ENCODE results near the gene KDM2A.
"Not testable (repeated sequence)": the region's sequence is repeated elsewhere in the genome, so short reads cannot be mapped to it uniquely, and the experiment has no call there.

KDM2A gene

GRCh38 chr11:67233584-67234190 lies 114.6 kb downstream of the KDM2A start:
- no peak for FAIRE-seq
- no peak for DNase-seq (ENCODE audit: low spot score)

- not testable (repeated sequence) for FAIRE-seq; DNase-seq (ENCODE audit: low spot score)
These were observed 115.5 kb downstream of the KDM2A start for GRCh38 chr11:67234571-67234970.

- FAIRE-seq (no peak), DNase-seq (ENCODE audit: low spot score) (no peak)
These were observed 118.5 kb downstream of the KDM2A start for GRCh38 chr11:67237574-67237973.

- no peak for DNase-seq (ENCODE audit: low spot score)
- FAIRE-seq: no peak
These were observed 120.1 kb downstream of the KDM2A start for GRCh38 chr11:67238894-67239782.

- FAIRE-seq (peak; percentile 84), DNase-seq (ENCODE audit: low spot score) (peak; percentile 96)
These were observed 120.9 kb downstream of the KDM2A start for GRCh38 chr11:67239783-67240575.

GRCh38 chr11:67240576-67241389 lies 121.7 kb downstream of the KDM2A start:
- FAIRE-seq (no peak), DNase-seq (ENCODE audit: low spot score) (peak; percentile 62)

GRCh38 chr11:67242548-67242947 lies 123.5 kb downstream of the KDM2A start:
- no peak for FAIRE-seq
- DNase-seq (ENCODE audit: low spot score): no peak

- no peak for FAIRE-seq
- no peak for DNase-seq (ENCODE audit: low spot score)
These were observed 124.0 kb downstream of the KDM2A start for GRCh38 chr11:67243051-67243450.

- FAIRE-seq: no peak
These were observed 126.0 kb downstream of the KDM2A start for GRCh38 chr11:67245046-67245445.

GRCh38 chr11:67247946-67248550 lies 129.0 kb downstream of the KDM2A start:
- no peak for FAIRE-seq
- no peak for DNase-seq (ENCODE audit: low spot score)

More at GRCh38 chr11:67245046-67245445, 126.0 kb downstream of the KDM2A start:
- no peak for DNase-seq (ENCODE audit: low spot score)

GRCh38 chr11:67248653-67249052 lies 129.6 kb downstream of the KDM2A start:
- no peak for DNase-seq (ENCODE audit: low spot score)
- FAIRE-seq: no peak

GRCh38 chr11:67250059-67251043 lies 131.3 kb downstream of the KDM2A start:
- FAIRE-seq (no peak), DNase-seq (ENCODE audit: low spot score) (no peak)

GRCh38 chr11:67251841-67252240 lies 132.8 kb downstream of the KDM2A start:
- DNase-seq (ENCODE audit: low spot score) (no peak), FAIRE-seq (no peak)

- FAIRE-seq: no peak
- no peak for DNase-seq (ENCODE audit: low spot score)
These were observed 133.8 kb downstream of the KDM2A start for GRCh38 chr11:67252831-67253239.

- no peak for FAIRE-seq
- DNase-seq (ENCODE audit: low spot score): no peak
These were observed 135.0 kb downstream of the KDM2A start for GRCh38 chr11:67253872-67254624.

GRCh38 chr11:67254798-67255197 lies 135.7 kb downstream of the KDM2A start:
- DNase-seq (ENCODE audit: low spot score) (no peak), FAIRE-seq (no peak)

- no peak for FAIRE-seq
- DNase-seq (ENCODE audit: low spot score): no peak
These were observed 136.3 kb downstream of the KDM2A start for GRCh38 chr11:67255353-67255752.

GRCh38 chr11:67255864-67256263 lies 136.8 kb downstream of the KDM2A start:
- DNase-seq (ENCODE audit: low spot score) (no peak), FAIRE-seq (no peak)
